Adrenal gland (tissue), 12 donors: ENCODE measurements around the gene ZNF611. TPM values are rescaled to one million over a fixed set of nuclear protein-coding genes. Genes with fewer than 3 reads are reported as not detected.
A peak's percentile ranks its signal among the peaks of the same experiment; 100 is the strongest.
"Not testable (repeated sequence)": the region's sequence is repeated elsewhere in the genome, so short reads cannot be mapped to it uniquely, and the experiment has no call there.

Experiments used
- DNase-seq, 7 donors: peaks; one replicate each; pipeline ENCODE4 v3.0.0-alpha.2; 2019 to 2020
- H3K27ac ChIP-seq, 5 donors: fragments of 200-600 bp; sonication (generic) in 4 of 5; 1 replicate in 3 of 5; 2 replicates in 2 of 5; pipeline versions ENCODE4 v1.5.1 to v1.8.0; 2016 to 2020; ENCODE audit warnings: mild to moderate bottlenecking in 1 of 5
- H3K27me3 ChIP-seq: fragments of 200-600 bp; 2 replicates; pipeline ENCODE4 v1.8.0; 2021
- H3K36me3 ChIP-seq, 2 donors: fragments of 200-600 bp; replicated peaks in 1 of 2; 1 replicate in 1 of 2; 2 replicates in 1 of 2; pipeline versions ENCODE4 v1.5.1 to v1.8.0; 2018 to 2022
- H3K4me1 ChIP-seq, 2 donors: fragments of 200-600 bp; replicated peaks in 1 of 2; 1 replicate in 1 of 2; 2 replicates in 1 of 2; pipeline versions ENCODE4 v1.5.1 to v1.8.0; 2018 to 2021
- H3K4me3 ChIP-seq, 4 donors: fragments of 200-600 bp; sonication (generic) in 3 of 4; one replicate each; pipeline ENCODE4 v1.5.1; 2016 to 2018
- H3K9me3 ChIP-seq, 3 donors: fragments of 200-600 bp; sonication (generic) in 1 of 3; replicated peaks in 1 of 3; 1 replicate in 2 of 3; 2 replicates in 1 of 3; pipeline versions ENCODE4 v1.5.1 to v1.8.0; 2016 to 2021
- POLR2A ChIP-seq, 2 donors: fragments of 450-650 bp; IDR thresholded peaks; one replicate each; pipeline ENCODE4 v1.6.1; 2017; ENCODE audit warnings: antibody characterized with exemption in 2 of 2, mild to moderate bottlenecking in 2 of 2, moderate library complexity in 1 of 2
- WGBS, 4 donors: extraction: QIAGEN DNeasy Blood & Tissue Kit in 2 of 4; methylation state at CpG; one replicate each; pipeline versions ENCODE4 v1.1.5 to v1.1.7; 2013 to 2017; 5-methylcytosine and 5-hydroxymethylcytosine counted together
- intact Hi-C, 2 donors: fragments of 100-400 bp; cut with DNase I; formaldehyde crosslinking; loops; one replicate each; pipeline versions ENCODE4 v1.14.1 to v1.15.0; 2022 to 2023
- polyA plus RNA-seq, 3 donors: library from polyadenylated mRNA; stranded (reverse); fragments of 200-250 nt in 2 of 3; fragments of 350-450 nt in 1 of 3; fragmentation: Illumina TruSeq in 1 of 3; extraction: RNeasy Lipid Tissue Mini Kit (QIAGEN cat#74804) in 1 of 3; gene quantifications; one replicate each; pipeline ENCODE4 v1.2.3, GENCODE V29; 2013 to 2014
- total RNA-seq, 9 donors: library from RNA; depleted of rRNA in 4 of 9; stranded (reverse); fragments of >200 nt in 4 of 9; fragments of 120-200 nt in 1 of 9; fragmentation: NEBNext Ultra II Directional in 1 of 9; extraction: Animal tissue kit (Norgen Biotek cat#: 25700) in 1 of 9; gene quantifications; one replicate each; pipeline versions ENCODE4 v1.1.0 to v1.2.4, GENCODE V29; 2013 to 2023
- TF ChIP-seq, protein P1 (sequence below), 6 experiments: fragments of 450-650 bp in 4 of 6; fragments of 200-600 bp in 2 of 6; sonication (generic) in 1 of 6; IDR thresholded peaks; 1 replicate in 5 of 6; 2 replicates in 1 of 6; pipeline versions ENCODE4 v1.5.1 to v1.8.0; 2016 to 2021; ENCODE audit warnings: antibody characterized with exemption in 6 of 6, mild to moderate bottlenecking in 2 of 6, moderate library complexity in 1 of 6
- donor health status: healthy with polysubstance abuse.
- donor health status: Bipolar disorder and iron deficiency.
- donor health status: DM: yes; HTN: yes; CAD: no.
- donor health status: DM: no; HTN: no; CAD: no.
- donor health status: DM: no; HTN: no; CAD: no.
- donor health status: DM: yes; HTN: yes; CAD: no.

ZNF611 gene
- total and polyA plus RNA-seq, 12 donors, result 3.8 to 21.8 (median 11.7) TPM

DNA sequence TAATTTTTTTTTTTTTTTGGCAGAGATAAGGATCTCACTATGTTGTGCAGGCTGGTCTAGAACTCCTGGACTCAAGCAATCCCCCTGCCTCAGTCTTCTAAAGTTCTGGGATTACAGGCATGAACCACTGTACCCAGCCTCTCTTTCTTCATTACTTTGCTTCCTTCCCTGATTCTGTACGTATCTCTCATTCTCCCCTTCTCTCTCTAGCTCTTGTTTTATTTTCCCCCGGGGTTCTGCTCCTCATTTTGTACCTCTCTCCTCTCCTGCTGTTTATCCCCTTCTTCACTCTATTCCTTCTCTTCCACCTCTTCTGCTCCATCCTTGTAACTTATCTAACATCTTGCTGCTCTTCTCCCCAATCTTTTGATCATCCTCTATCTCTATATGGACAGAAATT lies 46.5 kb downstream of the ZNF611 start:
- H3K9me3 ChIP-seq, result no peaks in the 10 kb centered on the region
- H3K27me3 ChIP-seq, result no peaks in the 10 kb centered on the region
- H3K4me3 ChIP-seq, result no peak overlapping the region
- intact Hi-C loops, result no loop called here
- TF ChIP-seq, protein P1, sequence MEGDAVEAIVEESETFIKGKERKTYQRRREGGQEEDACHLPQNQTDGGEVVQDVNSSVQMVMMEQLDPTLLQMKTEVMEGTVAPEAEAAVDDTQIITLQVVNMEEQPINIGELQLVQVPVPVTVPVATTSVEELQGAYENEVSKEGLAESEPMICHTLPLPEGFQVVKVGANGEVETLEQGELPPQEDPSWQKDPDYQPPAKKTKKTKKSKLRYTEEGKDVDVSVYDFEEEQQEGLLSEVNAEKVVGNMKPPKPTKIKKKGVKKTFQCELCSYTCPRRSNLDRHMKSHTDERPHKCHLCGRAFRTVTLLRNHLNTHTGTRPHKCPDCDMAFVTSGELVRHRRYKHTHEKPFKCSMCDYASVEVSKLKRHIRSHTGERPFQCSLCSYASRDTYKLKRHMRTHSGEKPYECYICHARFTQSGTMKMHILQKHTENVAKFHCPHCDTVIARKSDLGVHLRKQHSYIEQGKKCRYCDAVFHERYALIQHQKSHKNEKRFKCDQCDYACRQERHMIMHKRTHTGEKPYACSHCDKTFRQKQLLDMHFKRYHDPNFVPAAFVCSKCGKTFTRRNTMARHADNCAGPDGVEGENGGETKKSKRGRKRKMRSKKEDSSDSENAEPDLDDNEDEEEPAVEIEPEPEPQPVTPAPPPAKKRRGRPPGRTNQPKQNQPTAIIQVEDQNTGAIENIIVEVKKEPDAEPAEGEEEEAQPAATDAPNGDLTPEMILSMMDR (IDR thresholded peaks at IDR 0.05), result no peak
- no peak for TF ChIP-seq POLR2A (IDR thresholded peaks at IDR 0.05)
- WGBS, 4 donors, result 75 to 91% (median 82%) methylated on average over 2 of the region's 2 CpGs
- DNase-seq, result no peak
- H3K4me1 ChIP-seq, result peaks cover 4 to 15% of the 10 kb centered on the region in 2 donors
- H3K27ac ChIP-seq, result peak overlapping the region in 1 of 5 donors; percentile 90
- H3K36me3 ChIP-seq, result no peaks in the 10 kb centered on the region

DNA sequence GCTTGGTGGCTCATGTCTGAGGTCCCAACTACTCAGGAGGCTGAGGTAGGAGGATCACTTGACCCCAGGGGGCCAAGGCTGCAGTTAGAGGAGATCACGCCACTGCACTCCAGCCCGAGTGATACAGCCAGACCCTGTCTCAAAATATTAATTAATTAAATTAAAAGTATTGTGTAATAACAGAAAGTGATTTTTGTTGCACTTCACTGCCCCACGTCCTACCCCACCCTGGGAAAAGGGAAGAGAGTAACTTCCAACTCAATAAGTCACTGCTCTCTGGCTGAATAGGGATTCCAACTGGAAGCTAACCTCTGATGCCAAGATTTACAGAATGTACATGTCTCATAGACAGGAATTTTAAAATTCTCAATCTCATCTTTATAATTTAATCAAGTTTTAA lies 47.2 kb downstream of the ZNF611 start:
- DNase-seq, result no peak
- H3K9me3 ChIP-seq, result no peaks in the 10 kb centered on the region
- no peak overlapping the region for H3K4me3 ChIP-seq
- whole genome bisulfite sequencing, 4 donors, result 83 to 89% (median 86%) methylated on average over 3 of the region's 3 CpGs
- TF ChIP-seq POLR2A (IDR thresholded peaks at IDR 0.05), result no peak
- TF ChIP-seq, protein P1 (IDR thresholded peaks at IDR 0.05), result no peak
- H3K4me1 ChIP-seq, result peaks cover 4 to 15% of the 10 kb centered on the region in 2 donors
- no peaks in the 10 kb centered on the region for H3K27me3 ChIP-seq
- no peak overlapping the region for H3K27ac ChIP-seq
- H3K36me3 ChIP-seq, result no peaks in the 10 kb centered on the region
- intact Hi-C loops, result no loop called here

- 43 to 74% (median 53%) methylated on average over 1 of the region's 1 CpG for WGBS, 4 donors
- no peak overlapping the region for H3K27ac ChIP-seq
- H3K9me3 ChIP-seq, result no peaks in the 10 kb centered on the region
- H3K4me3 ChIP-seq, result no peak overlapping the region
- intact Hi-C loops, result no loop called here
- H3K4me1 ChIP-seq, result peaks cover 4 to 9% of the 10 kb centered on the region in 2 donors
- no peak for TF ChIP-seq POLR2A (IDR thresholded peaks at IDR 0.05)
- TF ChIP-seq, protein P1 (IDR thresholded peaks at IDR 0.05), result no peak
- no peaks in the 10 kb centered on the region for H3K36me3 ChIP-seq
- DNase-seq, result no peak
- no peaks in the 10 kb centered on the region for H3K27me3 ChIP-seq
Measured at GRCh38 chr19:52685811-52686210, 49.0 kb downstream of the ZNF611 start.

DNA sequence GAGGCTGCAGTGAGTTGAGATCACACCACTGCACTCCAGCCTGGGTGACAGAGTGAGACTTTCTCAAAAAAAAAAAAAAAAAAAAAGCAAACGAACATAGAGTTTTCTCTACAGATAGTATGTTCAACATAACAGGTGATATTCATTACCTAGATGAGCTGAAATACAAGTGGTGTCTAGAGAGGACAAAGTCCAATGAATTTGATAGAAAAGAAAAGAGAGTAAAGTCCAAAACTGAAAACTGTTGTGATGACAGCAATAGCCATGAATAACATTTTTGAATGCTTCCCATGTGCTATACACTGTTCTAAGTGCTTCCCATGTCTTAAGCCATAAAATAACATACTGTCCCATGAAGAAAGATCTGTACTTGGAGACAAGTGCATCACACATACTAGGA lies 53.6 kb downstream of the ZNF611 start:
- H3K4me3 ChIP-seq, H3K27ac ChIP-seq, H3K4me1 ChIP-seq, H3K36me3 ChIP-seq, H3K27me3 ChIP-seq, intact Hi-C loops, DNase-seq, H3K9me3 ChIP-seq: not testable (repeated sequence)
- WGBS, 4 donors, result 53 to 80% (median 63%) methylated on average over 1 of the region's 1 CpG

DNA sequence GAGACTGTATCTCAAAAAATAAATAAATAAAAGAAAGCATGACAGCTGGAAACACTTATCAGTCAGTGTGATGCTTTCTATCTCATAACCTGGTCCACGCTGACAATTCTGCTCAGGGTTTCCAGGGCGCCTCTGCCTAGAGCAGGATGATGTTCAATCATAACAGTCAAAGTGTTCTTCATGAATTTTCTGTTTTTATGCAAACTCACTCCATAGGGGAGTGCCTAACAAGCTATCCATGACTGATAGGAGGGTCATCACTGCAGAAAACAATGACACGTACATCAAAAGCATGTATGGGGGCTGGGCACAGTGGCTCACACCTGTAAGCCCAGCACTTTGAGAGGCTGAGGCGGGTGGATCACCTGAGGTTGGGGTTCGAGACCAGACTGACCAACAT lies 55.2 kb downstream of the ZNF611 start:
- TF ChIP-seq, protein P1 (IDR thresholded peaks at IDR 0.05), result no peak
- TF ChIP-seq POLR2A (IDR thresholded peaks at IDR 0.05), result no peak
- WGBS, 4 donors, result 92 to 97% (median 96%) methylated on average over 5 of the region's 5 CpGs
- Histone ChIP-seq H3K27ac (no peak overlapping the region), H3K4me3 (no peak overlapping the region), H3K9me3 (no peaks in the 10 kb centered on the region), H3K36me3 (no peaks in the 10 kb centered on the region), H3K4me1 (no peaks in the 10 kb centered on the region), H3K27me3 (no peaks in the 10 kb centered on the region)
- intact Hi-C loops, result no loop called here
- no peak for DNase-seq

DNA sequence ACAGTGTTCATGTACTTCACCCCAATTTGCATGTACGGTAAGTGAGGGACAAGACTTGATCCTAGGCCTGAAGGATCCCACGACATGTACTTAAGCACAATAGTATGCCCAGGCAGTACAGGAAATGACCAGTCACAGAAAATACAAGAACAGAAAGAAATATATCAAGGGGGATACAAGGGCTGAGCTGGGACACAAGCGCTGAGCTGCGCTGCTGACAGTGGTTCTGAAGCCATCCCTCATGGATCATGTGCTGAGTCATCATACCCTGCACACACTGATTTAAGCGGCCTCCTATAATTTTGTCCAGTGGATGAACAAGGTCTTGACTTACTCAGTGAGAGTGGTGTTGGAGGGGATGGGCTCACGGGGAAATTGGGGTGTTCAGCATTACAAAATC lies 59.6 kb downstream of the ZNF611 start:
- H3K4me1 ChIP-seq, H3K4me3 ChIP-seq, H3K36me3 ChIP-seq, H3K9me3 ChIP-seq, H3K27me3 ChIP-seq, intact Hi-C loops: not testable (repeated sequence)
- peak overlapping the region in 1 of 5 donors; percentile 15 for H3K27ac ChIP-seq
- DNase-seq, result peak in 1 of 7 donors; percentile 18
- WGBS, 4 donors, result 65 to 90% (median 71%) methylated on average over 6 of the region's 6 CpGs
